ENCODE results near the gene NAV3.

Gene NAV3

GRCh38 chr12:77968571-77968970, 137.9 kb downstream of the NAV3 start:
- in situ Hi-C loops (cut with HindIII; ENCODE audit: low sequenced_read_pairs), result no loop called here
- TF ChIP-seq CTCF (IDR thresholded peaks at IDR 0.05; ENCODE audit: low read depth, low read length), result no peak
- H3K4me3 ChIP-seq (ENCODE audit: low read depth, low read length), result no peak overlapping the region
- DNase-seq (ENCODE audit: low read depth, low spot score), result no peak

GRCh38 chr12:77973579-77973978, 142.9 kb downstream of the NAV3 start:
- DNase-seq (ENCODE audit: low read depth, low spot score), result no peak
- in situ Hi-C loops (cut with HindIII; ENCODE audit: low sequenced_read_pairs), result no loop called here
- TF ChIP-seq CTCF (IDR thresholded peaks at IDR 0.05; ENCODE audit: low read depth, low read length), result no peak
- H3K4me3 ChIP-seq (ENCODE audit: low read depth, low read length), result no peak overlapping the region

- in situ Hi-C loops (cut with HindIII; ENCODE audit: low sequenced_read_pairs), result no loop called here
- no peak overlapping the region for H3K4me3 ChIP-seq (ENCODE audit: low read depth, low read length)
- no peak for DNase-seq (ENCODE audit: low read depth, low spot score)
- no peak for TF ChIP-seq CTCF (IDR thresholded peaks at IDR 0.05; ENCODE audit: low read depth, low read length)
Measured at GRCh38 chr12:77974645-77975044, 144.0 kb downstream of the NAV3 start.

GRCh38 chr12:77979597-77980250, 149.0 kb downstream of the NAV3 start:
- no peak for DNase-seq (ENCODE audit: low read depth, low spot score)
- H3K4me3 ChIP-seq (ENCODE audit: low read depth, low read length), result no peak overlapping the region
- in situ Hi-C loops (cut with HindIII; ENCODE audit: low sequenced_read_pairs), result no loop called here
- TF ChIP-seq CTCF (IDR thresholded peaks at IDR 0.05; ENCODE audit: low read depth, low read length), result no peak

GRCh38 chr12:77980782-77981181, 150.1 kb downstream of the NAV3 start:
- DNase-seq (ENCODE audit: low read depth, low spot score), result no peak
- no peak for TF ChIP-seq CTCF (IDR thresholded peaks at IDR 0.05; ENCODE audit: low read depth, low read length)
- H3K4me3 ChIP-seq (ENCODE audit: low read depth, low read length), result no peak overlapping the region
- in situ Hi-C loops (cut with HindIII; ENCODE audit: low sequenced_read_pairs), result no loop called here

GRCh38 chr12:77983859-77984258, 153.2 kb downstream of the NAV3 start:
- DNase-seq (ENCODE audit: low read depth, low spot score), result no peak

More at GRCh38 chr12:77983859-77984258, 153.2 kb downstream of the NAV3 start:
- no peak for TF ChIP-seq CTCF (IDR thresholded peaks at IDR 0.05; ENCODE audit: low read depth, low read length)
- no peak overlapping the region for H3K4me3 ChIP-seq (ENCODE audit: low read depth, low read length)
- in situ Hi-C loops (cut with HindIII; ENCODE audit: low sequenced_read_pairs), result no loop called here

Data from astrocyte of the spinal cord (primary cell).